Adipocyte (in vitro differentiated cells): ENCODE measurements around the gene FCAMR.
A peak's percentile ranks its signal among the peaks of the same experiment; 100 is the strongest.

Experiments
- DNase-seq: peaks from one replicate; pipeline ENCODE4 v3.0.0-alpha.2; 2015; ENCODE audit warnings: low read depth
- H3K27me3 ChIP-seq: replicated peaks from 2 replicates; pipeline ENCODE4 v1.7.0; 2013; ENCODE audit warnings: mild to moderate bottlenecking, low read length, moderate library complexity; ENCODE audit not compliant: control insufficient read depth, insufficient read depth
- H3K36me3 ChIP-seq: 2 replicates; pipeline ENCODE4 v1.7.0; 2013; ENCODE audit warnings: low read length, mild to moderate bottlenecking, moderate library complexity; ENCODE audit not compliant: control insufficient read depth, insufficient read depth, severe bottlenecking
- H3K4me1 ChIP-seq: 2 replicates; pipeline ENCODE4 v1.7.0; 2013; ENCODE audit warnings: mild to moderate bottlenecking, low read length, moderate library complexity; ENCODE audit not compliant: control insufficient read depth, insufficient read depth
- H3K4me3 ChIP-seq: 2 replicates; pipeline ENCODE4 v1.7.0; 2013; ENCODE audit warnings: mild to moderate bottlenecking, low read length, moderate library complexity
- H3K9ac ChIP-seq: 2 replicates; pipeline ENCODE4 v1.7.0; 2013; ENCODE audit warnings: mild to moderate bottlenecking, low read length, moderate library complexity
- H3K9me3 ChIP-seq: 2 replicates; pipeline ENCODE4 v1.7.0; 2013; ENCODE audit warnings: mild to moderate bottlenecking, low read length, moderate library complexity; ENCODE audit not compliant: control insufficient read depth

Gene FCAMR

GRCh38 chr1:206992790-206993189 lies 22.5 kb upstream of the FCAMR start:
- no peaks in the 10 kb centered on the region for H3K36me3 ChIP-seq
- DNase-seq, result no peak
- H3K27me3 ChIP-seq, result peaks cover 13% of the 10 kb centered on the region
- no peak overlapping the region for H3K4me3 ChIP-seq
- H3K9me3 ChIP-seq, result no peaks in the 10 kb centered on the region
- no peak overlapping the region for H3K9ac ChIP-seq
- no peaks in the 10 kb centered on the region for H3K4me1 ChIP-seq

GRCh38 chr1:206987873-206988272 lies 17.6 kb upstream of the FCAMR start:
- no peaks in the 10 kb centered on the region for H3K4me1 ChIP-seq
- peaks cover 20% of the 10 kb centered on the region for H3K27me3 ChIP-seq
- DNase-seq, result no peak
- H3K36me3 ChIP-seq, result no peaks in the 10 kb centered on the region
- no peaks in the 10 kb centered on the region for H3K9me3 ChIP-seq
- no peak overlapping the region for H3K4me3 ChIP-seq
- no peak overlapping the region for H3K9ac ChIP-seq

- H3K9ac ChIP-seq, result no peak overlapping the region
- no peaks in the 10 kb centered on the region for H3K4me1 ChIP-seq
- H3K27me3 ChIP-seq, result peaks cover 21% of the 10 kb centered on the region
- H3K36me3 ChIP-seq, result no peaks in the 10 kb centered on the region
- no peaks in the 10 kb centered on the region for H3K9me3 ChIP-seq
- DNase-seq, result no peak
- no peak overlapping the region for H3K4me3 ChIP-seq
Observed at GRCh38 chr1:206986885-206987284, 16.6 kb upstream of the FCAMR start.

- DNase-seq, result no peak
- H3K9me3 ChIP-seq, result no peaks in the 10 kb centered on the region
- peaks cover 21% of the 10 kb centered on the region for H3K27me3 ChIP-seq
- no peak overlapping the region for H3K4me3 ChIP-seq
- no peaks in the 10 kb centered on the region for H3K4me1 ChIP-seq
- no peaks in the 10 kb centered on the region for H3K36me3 ChIP-seq
- H3K9ac ChIP-seq, result no peak overlapping the region
Observed at GRCh38 chr1:206986402-206986801, 16.1 kb upstream of the FCAMR start.

- H3K4me1 ChIP-seq, result no peaks in the 10 kb centered on the region
- peaks cover 18% of the 10 kb centered on the region for H3K27me3 ChIP-seq
- no peak overlapping the region for H3K4me3 ChIP-seq
- H3K9me3 ChIP-seq, result no peaks in the 10 kb centered on the region
- H3K36me3 ChIP-seq, result no peaks in the 10 kb centered on the region
- no peak for DNase-seq
- no peak overlapping the region for H3K9ac ChIP-seq
Observed at GRCh38 chr1:206985162-206985749, 15.0 kb upstream of the FCAMR start.

DNA sequence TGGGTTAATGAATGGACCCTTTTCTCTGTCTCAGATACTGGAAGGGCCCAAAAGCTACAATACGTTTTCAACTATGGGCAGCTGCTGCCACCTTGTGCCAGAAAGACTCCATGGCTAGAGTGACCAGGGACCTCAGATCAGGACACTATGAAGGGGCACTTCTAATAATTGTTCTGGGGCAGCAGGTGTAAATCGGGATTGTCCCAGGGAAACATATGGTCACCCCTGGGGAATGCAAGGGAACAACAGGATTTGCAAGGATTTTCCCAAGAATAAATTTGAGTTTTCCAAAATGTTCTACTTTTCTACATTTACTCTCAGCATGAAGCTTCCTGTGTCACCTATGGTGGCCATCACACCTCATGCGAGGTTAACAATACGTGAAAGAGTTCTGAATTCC lies 12.0 kb upstream of the FCAMR start:
- H3K4me1 ChIP-seq, result no peaks in the 10 kb centered on the region
- DNase-seq, result peak; percentile 70

GRCh38 chr1:206979379-206980043 lies 9.3 kb upstream of the FCAMR start:
- Histone ChIP-seq H3K36me3 (no peaks in the 10 kb centered on the region), H3K4me3 (no peak overlapping the region), H3K9ac (no peak overlapping the region), H3K27me3 (peaks cover 21% of the 10 kb centered on the region), H3K4me1 (no peaks in the 10 kb centered on the region), H3K9me3 (no peaks in the 10 kb centered on the region)
- peak; percentile 36 for DNase-seq

More for the DNA sequence above, 12.0 kb upstream of the FCAMR start:
- H3K27me3 ChIP-seq, result peaks cover 21% of the 10 kb centered on the region
- no peaks in the 10 kb centered on the region for H3K36me3 ChIP-seq
- H3K9me3 ChIP-seq, result no peaks in the 10 kb centered on the region
- no peak overlapping the region for H3K9ac ChIP-seq
- H3K4me3 ChIP-seq, result no peak overlapping the region

DNA sequence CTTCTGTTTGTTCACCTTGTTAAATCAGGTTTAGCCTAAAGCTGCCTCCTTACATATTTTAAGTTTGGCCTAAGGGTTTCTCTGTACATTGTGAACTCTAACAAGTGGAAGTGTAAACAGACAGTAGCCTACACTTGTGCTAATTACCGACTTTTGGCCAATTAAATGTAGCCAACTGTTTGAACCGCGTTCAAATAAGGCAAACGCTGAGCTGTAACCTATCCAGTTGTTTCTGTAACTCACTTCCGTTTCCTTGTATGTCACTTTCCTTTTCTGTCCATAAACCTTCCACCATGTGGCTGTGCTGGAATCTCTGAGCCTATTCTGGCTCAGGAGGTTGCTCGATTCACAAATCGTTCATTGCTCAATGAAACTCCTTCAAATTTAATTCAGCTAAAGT lies 8.0 kb upstream of the FCAMR start:
- Histone ChIP-seq H3K9me3 (no peaks in the 10 kb centered on the region), H3K4me3 (no peak overlapping the region), H3K27me3 (peaks cover 30% of the 10 kb centered on the region), H3K9ac (no peak overlapping the region), H3K4me1 (no peaks in the 10 kb centered on the region), H3K36me3 (no peaks in the 10 kb centered on the region)
- DNase-seq, result no peak

- Histone ChIP-seq H3K9ac (no peak overlapping the region), H3K9me3 (no peaks in the 10 kb centered on the region), H3K4me3 (no peak overlapping the region), H3K4me1 (no peaks in the 10 kb centered on the region), H3K27me3 (peaks cover 49% of the 10 kb centered on the region), H3K36me3 (no peaks in the 10 kb centered on the region)
- DNase-seq, result no peak
Observed at GRCh38 chr1:206975306-206975705, 5.0 kb upstream of the FCAMR start.

DNA sequence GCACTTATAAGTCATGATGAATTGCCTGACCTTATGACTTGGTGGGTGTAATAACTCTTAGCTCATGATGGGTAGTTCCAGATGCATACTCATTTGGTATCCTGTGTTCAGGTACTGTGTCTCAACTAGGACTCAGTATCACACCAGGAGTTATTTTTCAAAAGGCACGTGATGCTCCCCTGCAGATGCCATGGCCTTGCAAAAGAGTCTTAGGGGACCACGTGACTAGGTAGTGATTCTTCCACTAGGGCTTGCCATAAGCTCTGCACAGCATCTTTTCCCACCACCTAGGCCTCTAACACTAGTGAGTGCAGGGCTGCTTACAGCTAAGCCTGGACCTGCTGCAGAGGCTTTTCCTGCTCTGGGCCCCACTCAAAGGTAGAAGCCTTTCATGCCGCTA lies 3.9 kb upstream of the FCAMR start:
- Histone ChIP-seq H3K4me3 (no peak overlapping the region), H3K27me3 (peaks cover 57% of the 10 kb centered on the region), H3K36me3 (no peaks in the 10 kb centered on the region), H3K9me3 (no peaks in the 10 kb centered on the region), H3K4me1 (no peaks in the 10 kb centered on the region), H3K9ac (no peak overlapping the region)
- DNase-seq, result no peak

DNA sequence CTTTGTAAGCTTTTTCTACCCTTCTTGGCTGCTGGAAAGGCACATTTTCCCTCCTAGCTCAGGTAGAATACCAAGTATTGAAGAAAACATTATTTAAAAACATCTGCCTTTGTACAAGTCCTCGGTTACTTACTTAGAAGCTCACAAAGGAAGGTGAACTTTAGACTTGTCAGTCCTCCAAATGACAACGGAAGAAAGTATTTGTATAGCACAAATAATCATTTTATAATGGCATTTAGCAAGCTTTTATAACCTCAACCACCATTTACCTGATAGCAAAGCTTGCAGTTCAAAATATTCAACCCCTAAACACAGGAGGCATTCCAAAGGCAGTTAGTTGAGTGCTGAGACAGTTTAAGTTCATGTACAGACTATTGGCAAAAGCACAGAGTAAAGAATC lies 2.5 kb upstream of the FCAMR start:
- H3K4me1 ChIP-seq, result no peaks in the 10 kb centered on the region
- H3K9ac ChIP-seq, result no peak overlapping the region
- H3K27me3 ChIP-seq, result peaks cover 56% of the 10 kb centered on the region
- H3K4me3 ChIP-seq, result no peak overlapping the region
- H3K9me3 ChIP-seq, result no peaks in the 10 kb centered on the region
- no peaks in the 10 kb centered on the region for H3K36me3 ChIP-seq
- DNase-seq, result no peak
